H1 (cell line): Measurements from ENCODE around the gene HDAC9. TPM values are rescaled to one million over a fixed set of nuclear protein-coding genes. Genes with fewer than 3 reads are reported as not detected.

Experiments used
- CTCF ChIA-PET: fragments of 300-600 bp; sonication (Branson Sonifier 250); formaldehyde crosslinking; loops from one replicate; lab custom pipeline; 2021; ENCODE audit not compliant: partially characterized antibody; lab: Charles Lee
- POLR2A ChIA-PET: fragments of 300-600 bp; sonication (Branson Sonifier 250); formaldehyde crosslinking; loops from one replicate; lab custom pipeline; 2021; ENCODE audit warnings: inconsistent platforms; ENCODE audit not compliant: partially characterized antibody; lab: Charles Lee
- DNase-seq, 2 experiments: peaks; one replicate each; pipeline versions ENCODE4 v3.0.0 to v3.0.0-alpha.2; 2010 to 2022; ENCODE audit warnings: low spot score in 2 of 2, low read depth in 1 of 2, mixed read lengths in 1 of 2
- FAIRE-seq: peaks from 2 replicates; lab custom pipeline; 2011; peaks lifted over from hg19 to GRCh38; lab: Jason Lieb, UNC
- H2AFZ ChIP-seq: 2 replicates; pipeline ENCODE4 v1.8.1; 2012; ENCODE audit warnings: low read length, inconsistent platforms
- H2AK5ac ChIP-seq: 2 replicates; pipeline ENCODE4 v1.6.1; 2013; ENCODE audit warnings: low read depth, low read length
- H2BK120ac ChIP-seq: replicated peaks from 2 replicates; pipeline ENCODE3; 2013; ENCODE audit warnings: low read depth, low read length, inconsistent platforms
- H2BK12ac ChIP-seq: 2 replicates; pipeline ENCODE4 v1.6.1; 2013; ENCODE audit warnings: low read depth, low read length
- H2BK15ac ChIP-seq: 2 replicates; pipeline ENCODE4 v1.6.1; 2013; ENCODE audit warnings: low read length
- H2BK20ac ChIP-seq: 2 replicates; pipeline ENCODE4 v1.6.1; 2013; ENCODE audit warnings: low read length
- H2BK5ac ChIP-seq: 2 replicates; pipeline ENCODE4 v1.6.1; 2013; ENCODE audit warnings: low read depth, low read length
- H3K14ac ChIP-seq: 2 replicates; pipeline ENCODE4 v1.6.1; 2013; ENCODE audit warnings: inconsistent platforms; ENCODE audit not compliant: insufficient read length
- H3K18ac ChIP-seq: 2 replicates; pipeline ENCODE4 v1.6.1; 2013; ENCODE audit warnings: low read length; ENCODE audit errors: extremely low read depth
- H3K23ac ChIP-seq: 2 replicates; pipeline ENCODE4 v1.6.1; 2013; ENCODE audit warnings: inconsistent platforms; ENCODE audit not compliant: insufficient read length
- H3K23me2 ChIP-seq: 2 replicates; pipeline ENCODE4 v1.6.1; 2013; ENCODE audit warnings: low read depth, low read length
- H3K27ac ChIP-seq: 2 replicates; pipeline ENCODE4 v1.6.1; 2011; ENCODE audit warnings: low read depth, low read length, inconsistent platforms
- H3K27me3 ChIP-seq, 4 experiments: replicated peaks in 1 of 4; 1 replicate in 1 of 4; 2 replicates in 3 of 4; pipeline versions ENCODE4 v1.6.1 to v1.8.1; 2011 to 2013; ENCODE audit warnings: low read length in 3 of 4, mild to moderate bottlenecking in 3 of 4, inconsistent platforms in 2 of 4, mixed read lengths in 2 of 4, moderate library complexity in 1 of 4; ENCODE audit not compliant: control insufficient read depth in 3 of 4, insufficient read depth in 3 of 4; ENCODE audit errors: extremely low read depth in 1 of 4
- H3K36me3 ChIP-seq, 4 experiments: 2 replicates each; pipeline versions ENCODE4 v1.6.1 to v1.8.1; 2011 to 2013; ENCODE audit warnings: mild to moderate bottlenecking in 4 of 4, low read length in 3 of 4, moderate library complexity in 2 of 4, control low read depth in 1 of 4, inconsistent platforms in 1 of 4; ENCODE audit not compliant: insufficient read depth in 4 of 4, control insufficient read depth in 2 of 4
- H3K4ac ChIP-seq: replicated peaks from 2 replicates; pipeline ENCODE3; 2013; ENCODE audit warnings: low read length, low read depth, mixed read lengths, inconsistent platforms; ENCODE audit not compliant: insufficient read length
- H3K4me1 ChIP-seq, 4 experiments: replicated peaks in 1 of 4; 1 replicate in 1 of 4; 2 replicates in 3 of 4; pipeline versions ENCODE4 v1.6.1 to v1.8.1; 2011 to 2013; ENCODE audit warnings: low read length in 3 of 4, inconsistent platforms in 2 of 4, mixed read lengths in 1 of 4; ENCODE audit not compliant: insufficient read depth in 4 of 4, control insufficient read depth in 3 of 4
- H3K4me2 ChIP-seq, 2 experiments: 2 replicates each; pipeline versions ENCODE4 v1.6.1 to v1.8.1; 2011 to 2013; ENCODE audit warnings: low read depth in 2 of 2, low read length in 2 of 2, control low read depth in 1 of 2, inconsistent platforms in 1 of 2, mild to moderate bottlenecking in 1 of 2; ENCODE audit not compliant: insufficient read depth in 1 of 2
- H3K4me3 ChIP-seq, 4 experiments: fragments of 200-600, 300-600 bp in 1 of 4; sonication (generic), shearing (Covaris generic), sonication (Bioruptor Twin) in 1 of 4; 2 replicates each; pipeline versions ENCODE4 v1.5.1 to v1.8.1; 2011 to 2016; ENCODE audit warnings: low read length in 4 of 4, low read depth in 3 of 4, control low read depth in 2 of 4, inconsistent platforms in 2 of 4, mild to moderate bottlenecking in 2 of 4, mixed read lengths in 1 of 4, moderate library complexity in 1 of 4; ENCODE audit not compliant: insufficient read depth in 2 of 4; ENCODE audit errors: extremely low read depth in 1 of 4
- H3K56ac ChIP-seq: replicated peaks from 2 replicates; pipeline ENCODE3; 2013; ENCODE audit warnings: low read depth, mild to moderate bottlenecking, mixed read lengths, low read length, inconsistent platforms; ENCODE audit not compliant: insufficient read length
- H3K79me1 ChIP-seq: 2 replicates; pipeline ENCODE4 v1.6.1; 2013; ENCODE audit warnings: low read depth, low read length, control low read depth
- H3K79me2 ChIP-seq, 2 experiments: 2 replicates each; pipeline versions ENCODE4 v1.6.1 to v1.8.1; 2012 to 2013; ENCODE audit warnings: low read length in 2 of 2, mild to moderate bottlenecking in 2 of 2, inconsistent platforms in 1 of 2; ENCODE audit not compliant: insufficient read depth in 2 of 2, control insufficient read depth in 1 of 2
- H3K9ac ChIP-seq, 4 experiments: replicated peaks in 1 of 4; 1 replicate in 1 of 4; 2 replicates in 3 of 4; pipeline versions ENCODE4 v1.6.1 to v1.8.1; 2011 to 2013; ENCODE audit warnings: low read depth in 3 of 4, low read length in 3 of 4, control low read depth in 2 of 4, mild to moderate bottlenecking in 2 of 4, moderate library complexity in 2 of 4, inconsistent platforms in 1 of 4; ENCODE audit errors: extremely low read depth in 1 of 4
- H3K9me3 ChIP-seq, 2 experiments: 2 replicates each; pipeline versions ENCODE4 v1.6.1 to v1.8.1; 2012 to 2013; ENCODE audit warnings: mild to moderate bottlenecking in 2 of 2, moderate library complexity in 2 of 2, control low read depth in 1 of 2, inconsistent platforms in 1 of 2, low read depth in 1 of 2, low read length in 1 of 2, mixed read lengths in 1 of 2; ENCODE audit not compliant: insufficient read depth in 2 of 2
- H4K20me1 ChIP-seq, 2 experiments: replicated peaks in 1 of 2; 2 replicates each; pipeline versions ENCODE3 to v1.8.1; 2011 to 2013; ENCODE audit warnings: inconsistent platforms in 2 of 2, low read length in 2 of 2, mild to moderate bottlenecking in 1 of 2; ENCODE audit not compliant: insufficient read depth in 2 of 2, control insufficient read depth in 1 of 2
- H4K5ac ChIP-seq: 2 replicates; pipeline ENCODE4 v1.6.1; 2013; ENCODE audit warnings: low read length, low read depth, mixed read lengths, inconsistent platforms; ENCODE audit not compliant: insufficient read length
- H4K8ac ChIP-seq: 2 replicates; pipeline ENCODE4 v1.8.0; 2013; ENCODE audit warnings: mild to moderate bottlenecking, moderate library complexity, low read length, inconsistent platforms; ENCODE audit not compliant: insufficient read depth; ENCODE audit errors: extremely low read depth
- H4K91ac ChIP-seq: replicated peaks from 2 replicates; pipeline ENCODE3; 2013; ENCODE audit warnings: low read length, mixed read lengths, inconsistent platforms; ENCODE audit not compliant: insufficient read length
- ATF3 ChIP-seq: IDR thresholded peaks from 2 replicates; pipeline ENCODE4 v1.6.1; 2011; ENCODE audit warnings: low read depth, mild to moderate bottlenecking, low read length; ENCODE audit not compliant: insufficient read depth
- BACH1 ChIP-seq: IDR thresholded peaks from 2 replicates; pipeline ENCODE4 v1.6.1; 2012; ENCODE audit warnings: low read length, improper control_type of control experiment
- CHD1 ChIP-seq: IDR thresholded peaks from 2 replicates; pipeline ENCODE4 v1.6.1; 2012; ENCODE audit warnings: low read depth, low read length, improper control_type of control experiment
- CHD2 ChIP-seq: IDR thresholded peaks from 2 replicates; pipeline ENCODE4 v1.6.1; 2012; ENCODE audit warnings: low read length, improper control_type of control experiment
- EZH2 ChIP-seq: fragments of 200-600 bp; sonication (generic); IDR thresholded peaks from 2 replicates; pipeline ENCODE4 v1.7.1; 2012; ENCODE audit warnings: low read depth, mild to moderate bottlenecking, moderate library complexity, low read length, inconsistent platforms; ENCODE audit not compliant: severe bottlenecking
- GABPA ChIP-seq: IDR thresholded peaks from 2 replicates; pipeline ENCODE4 v1.6.1; 2011; ENCODE audit warnings: mild to moderate bottlenecking, low read length, moderate library complexity, borderline replicate concordance; ENCODE audit not compliant: insufficient read depth
- HDAC2 ChIP-seq, 2 experiments: fragments of 300-600 bp in 1 of 2; sonication (generic) in 1 of 2; IDR thresholded peaks; 2 replicates each; pipeline ENCODE4 v1.6.1; 2011 to 2012; ENCODE audit warnings: low read depth in 2 of 2, low read length in 2 of 2, mild to moderate bottlenecking in 2 of 2, moderate library complexity in 2 of 2, borderline replicate concordance in 1 of 2, inconsistent platforms in 1 of 2
- POU5F1 ChIP-seq: IDR thresholded peaks from 2 replicates; pipeline ENCODE4 v1.6.1; 2011; ENCODE audit warnings: low read depth, mild to moderate bottlenecking, low read length, moderate library complexity
- RNF2 ChIP-seq: fragments of 200-900, 300-1000 bp; sonication (generic); IDR thresholded peaks from 2 replicates; pipeline ENCODE4 v1.7.1; 2016; ENCODE audit warnings: borderline replicate concordance, low read depth, mild to moderate bottlenecking, antibody characterized with exemption, low read length; ENCODE audit not compliant: poor library complexity, severe bottlenecking; ENCODE audit errors: missing control alignments
- RXRA ChIP-seq: IDR thresholded peaks from 2 replicates; pipeline ENCODE4 v1.6.1; 2011; ENCODE audit warnings: low read depth, mild to moderate bottlenecking, low read length, moderate library complexity; ENCODE audit not compliant: insufficient read depth
- SIRT6 ChIP-seq: IDR thresholded peaks from one replicate; pipeline ENCODE4 v1.7.1; 2012; ENCODE audit warnings: low read length, inconsistent platforms
- WGBS, 2 experiments: shearing (Covaris generic) in 1 of 2; methylation state at CpG; one replicate each; pipeline versions ENCODE4 v1.1.6 to v1.1.7; 2013 to 2015; ENCODE audit warnings: low lambda C conversion rate in 2 of 2, mixed read lengths in 2 of 2, inconsistent platforms in 1 of 2, low coverage in 1 of 2, missing lambda C conversion rate in 1 of 2; ENCODE audit not compliant: insufficient replicate concordance in 2 of 2, insufficient coverage in 1 of 2, insufficient read length in 1 of 2; ENCODE audit errors: extremely low coverage in 1 of 2, missing lambda C conversion rate in 1 of 2; 5-methylcytosine and 5-hydroxymethylcytosine counted together
- polyA plus RNA-seq, 7 experiments: library from polyadenylated mRNA; depleted of rRNA in 3 of 7; stranded (reverse) in 5 of 7; unstranded in 2 of 7; fragments of >200 nt in 5 of 7; fragments of 200-250 nt in 2 of 7; gene quantifications; 1 replicate in 5 of 7; 2 replicates in 1 of 7; 4 replicates in 1 of 7; pipeline versions ENCODE4 v1.2.1 to v1.2.3, GENCODE V29; 2011 to 2013; ENCODE audit warnings: missing spikeins in 2 of 7, mixed read lengths in 2 of 7
- total RNA-seq: library from RNA; stranded (reverse); fragmentation: NEBNext Ultra II Directional; extraction: Animal tissue kit (Norgen Biotek cat#: 25700); gene quantifications from 2 replicates; pipeline ENCODE4 v1.2.1, GENCODE V29; 2021

The HDAC9 gene
- total and polyA plus RNA-seq, 2 of the 8 experiments (the other 6 are each of a cell fraction or from before 2014, with no cell fraction given) = 9.5 to 13.1 TPM

DNA sequence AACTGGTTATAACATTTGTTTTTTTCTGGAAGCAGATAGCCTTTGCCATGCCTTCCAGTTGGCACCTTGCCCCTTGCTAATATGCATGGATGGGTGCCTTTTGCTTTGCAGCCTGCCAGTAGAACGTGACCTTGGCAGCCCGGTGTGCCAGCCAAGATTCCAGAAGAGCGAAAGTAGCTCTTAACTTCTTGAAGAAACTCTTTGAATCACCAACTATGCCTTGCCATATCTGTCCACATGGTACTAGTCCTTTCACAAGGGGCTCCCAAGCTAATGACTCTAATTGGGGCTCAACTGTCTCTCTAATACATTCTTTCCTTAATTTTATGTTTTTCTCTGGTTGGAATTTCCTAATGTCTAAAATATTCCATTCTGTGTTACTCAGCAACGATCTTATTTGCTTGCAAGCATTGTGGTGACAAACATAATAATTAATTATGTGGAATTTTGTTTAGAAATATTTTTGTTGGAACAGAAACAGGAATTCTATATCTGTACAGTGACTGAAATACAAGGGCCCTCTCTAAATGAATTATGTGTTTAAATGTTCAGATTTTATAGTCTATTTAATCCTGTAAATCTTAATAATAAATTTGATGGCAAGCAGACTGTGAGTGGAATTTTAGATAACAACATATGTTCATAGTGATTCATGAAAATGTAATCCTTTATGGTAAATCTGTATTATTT lies 45.8 kb downstream of the HDAC9 start:
- Histone ChIP-seq H3K9ac (no peak overlapping the region), H4K8ac (no peak overlapping the region), H3K36me3 (no peaks in the 10 kb centered on the region), H4K5ac (no peak overlapping the region), H3K18ac (no peak overlapping the region), H3K56ac (no peak overlapping the region), H2BK5ac (no peak overlapping the region), H2BK120ac (no peak overlapping the region), H3K27ac (no peak overlapping the region), H2AK5ac (no peak overlapping the region), H3K9me3 (no peaks in the 10 kb centered on the region), H3K14ac (no peak overlapping the region), H3K4me2 (no peak overlapping the region), H2AFZ (no peak overlapping the region), H3K4ac (no peak overlapping the region), H2BK12ac (no peak overlapping the region), H3K27me3 (no peaks in the 10 kb centered on the region), H3K79me2 (no peaks in the 10 kb centered on the region), H4K91ac (no peak overlapping the region), H3K4me1 (no peaks in the 10 kb centered on the region), H2BK15ac (0 out of 2 replicates have a peak overlapping the region, but pooled peaks have one; percentile 31), H3K23ac (no peak overlapping the region), H2BK20ac (no peak overlapping the region), H3K4me3 (no peak overlapping the region), H3K79me1 (no peaks in the 10 kb centered on the region), H3K23me2 (no peaks in the 10 kb centered on the region), H4K20me1 (peaks cover 0 to 1% of the 10 kb centered on the region in 2 experiments)
- FAIRE-seq (no peak), DNase-seq (no peak)
- ChIA-PET CTCF (interaction anchor here (1.0 kb wide), 1 partner anchor 125 kb away, joined by 3 read pairs; no protein-coding TSS in a partner anchor), POLR2A (interaction anchor here (0.8 kb wide), 1 partner anchor 29 kb away, joined by 3 read pairs; no protein-coding TSS in a partner anchor)
- WGBS, 2 experiments = 99% methylated on average over 4 of the region's 4 CpGs; no CpG with 5 or more reads in 1 of the 2 experiments
- no peak for TF ChIP-seq EZH2
- TF ChIP-seq ATF3 = no peak
- TF ChIP-seq SIRT6 = no peak
- TF ChIP-seq CHD2 = no peak
- TF ChIP-seq HDAC2 (IDR thresholded peaks at IDR 0.05; ENCODE audit: borderline replicate concordance in 1 of 2, low read depth in 2 of 2, low read length in 2 of 2) = no peak
- no peak for TF ChIP-seq BACH1
- TF ChIP-seq CHD1 = no peak
- no peak for TF ChIP-seq POU5F1
- no peak for TF ChIP-seq RXRA
- TF ChIP-seq GABPA = no peak
- TF ChIP-seq RNF2 = no peak
